GM12873 (cell line): ENCODE data around the gene KAZN.

Experiments used
- CTCF ChIP-seq: IDR thresholded peaks from 2 replicates; pipeline ENCODE4 v1.5.1; 2012; ENCODE audit warnings: low read depth, mild to moderate bottlenecking, moderate library complexity, low read length, control low read depth; ENCODE audit not compliant: insufficient read depth; ENCODE audit errors: missing control alignments

KAZN gene

GRCh38 chr1:14710331-14710730, 111.8 kb downstream of the KAZN start:
- TF ChIP-seq CTCF, result no peak

DNA sequence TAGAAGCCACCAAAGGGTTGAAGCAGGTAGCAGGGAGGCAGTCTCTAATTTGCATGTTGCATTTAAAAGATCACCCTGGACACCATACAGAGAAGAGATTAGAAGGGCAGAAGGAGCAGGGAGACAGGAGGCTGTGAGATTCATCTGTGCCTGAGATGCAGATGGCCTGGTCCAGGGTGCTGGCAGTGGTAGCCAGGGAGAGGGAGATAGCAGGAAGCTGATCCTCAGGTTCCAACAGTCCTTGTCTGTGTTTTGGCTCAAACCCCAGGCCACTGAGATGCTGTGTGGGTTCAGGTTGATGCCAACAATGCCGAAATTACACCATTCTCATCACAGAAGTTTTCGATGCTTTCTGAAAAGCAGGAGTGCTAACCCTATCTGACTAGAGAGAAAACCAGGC, 113.7 kb downstream of the KAZN start:
- TF ChIP-seq CTCF, result no peak

- no peak for TF ChIP-seq CTCF
Measured at GRCh38 chr1:14713077-14713476, 114.6 kb downstream of the KAZN start.

- no peak for TF ChIP-seq CTCF
Measured at GRCh38 chr1:14715266-14715665, 116.8 kb downstream of the KAZN start.

DNA sequence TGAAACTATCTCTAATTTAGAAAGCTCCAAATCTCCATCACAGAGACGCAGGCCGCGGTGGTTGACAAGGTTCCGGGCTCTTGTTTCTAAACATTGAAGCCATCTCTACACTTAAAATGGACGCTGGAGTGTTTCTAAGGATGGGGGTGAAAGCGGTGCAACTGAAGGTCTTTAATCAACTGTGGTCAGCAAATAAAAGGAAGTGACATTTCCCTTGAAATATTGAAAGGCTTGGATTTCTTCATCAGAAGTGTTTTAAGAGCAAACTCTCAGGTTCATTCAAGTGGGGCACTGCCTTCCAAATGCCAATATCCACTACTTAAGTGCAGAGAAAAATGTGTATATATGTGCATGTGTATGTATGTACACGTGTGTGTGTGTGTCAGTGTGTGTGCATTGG, 117.3 kb downstream of the KAZN start:
- no peak for TF ChIP-seq CTCF

DNA sequence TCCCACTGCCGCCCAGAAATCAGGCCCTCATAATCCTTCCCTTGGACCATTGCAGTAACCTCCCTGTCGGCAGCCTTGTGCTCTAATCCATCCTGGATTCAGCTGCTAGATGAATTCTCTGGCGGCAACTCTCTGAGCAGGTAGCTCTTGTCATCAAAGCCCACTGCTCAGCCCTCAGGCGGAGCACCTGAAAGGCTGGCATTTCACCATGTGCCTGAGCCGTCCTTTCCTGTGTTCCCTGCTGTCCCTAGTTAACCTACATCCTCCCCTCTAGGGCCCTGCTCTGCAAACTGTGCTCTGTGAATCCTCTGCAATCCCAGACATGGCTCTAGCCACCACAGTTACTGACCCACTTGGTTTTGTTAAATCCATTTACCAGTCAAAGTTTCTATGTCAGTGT, 118.0 kb downstream of the KAZN start:
- TF ChIP-seq CTCF, result no peak

- no peak for TF ChIP-seq CTCF
Measured at GRCh38 chr1:14718476-14718875, 120.0 kb downstream of the KAZN start.

DNA sequence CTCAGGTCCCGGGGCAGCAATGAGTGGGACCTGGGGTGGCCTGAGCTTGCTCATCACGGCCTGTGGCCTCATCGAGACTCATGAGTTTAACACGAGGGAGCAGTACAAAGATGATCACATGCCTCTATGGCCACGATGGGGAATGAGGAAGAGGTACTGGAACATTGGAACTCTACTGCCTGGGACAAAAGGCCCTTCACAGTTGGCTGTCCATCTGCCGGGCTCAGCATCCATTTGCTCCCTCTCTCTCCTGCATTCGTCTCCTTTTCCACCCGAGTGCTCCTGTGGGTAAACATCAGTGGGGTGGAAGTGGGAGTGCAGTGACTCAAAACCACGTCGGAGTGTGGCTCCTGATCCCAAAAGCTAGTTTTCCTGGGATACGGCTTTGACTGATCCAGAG, 124.9 kb downstream of the KAZN start:
- no peak for TF ChIP-seq CTCF
